HepG2 (cell line): ENCODE data around the gene PDLIM4. TPM values are rescaled to one million over a fixed set of nuclear protein-coding genes. Genes with fewer than 3 reads are reported as not detected.
A peak's percentile ranks its signal among the peaks of the same experiment; 100 is the strongest.

ENCODE experiments used
- ATAC-seq: fragments of 200-7000 bp; cut with Tn5 transposase; 3 replicates; pipeline ENCODE4 v1.9.1; 2020; ENCODE audit warnings: mild to moderate bottlenecking, moderate library complexity
- BruUV-seq: library from RNA; stranded (reverse); fragments of 400-500 nt; replicated peaks from 2 replicates; lab custom pipeline; 2021; lab: Mats Ljungman, UMichigan
- CTCF ChIA-PET: fragments of 300-600 bp; formaldehyde crosslinking; extraction: SDS; loops from one replicate; lab custom pipeline; 2021; ENCODE audit warnings: low total read pairs, inconsistent platforms, low intra/inter-chr PET ratio; lab: Yijun Ruan, JAX
- POLR2A ChIA-PET: fragments of 350-600 bp; sonication (Branson Sonifier 250); formaldehyde crosslinking; loops from one replicate; lab custom pipeline; 2020; ENCODE audit warnings: antibody characterized with exemption, inconsistent platforms; lab: Yijun Ruan, JAX
- DNase-seq: peaks from one replicate; pipeline ENCODE4 v3.0.0-alpha.2; 2015; ENCODE audit warnings: low spot score
- FAIRE-seq: peaks from 3 replicates; lab custom pipeline; 2011; peaks lifted over from hg19 to GRCh38; lab: Jason Lieb, UNC
- H2AFZ ChIP-seq: one replicate; pipeline ENCODE4 v1.6.1; 2011; ENCODE audit warnings: low read length, inconsistent platforms
- H3K27ac ChIP-seq: fragments of 300-600 bp; 3 replicates; pipeline ENCODE4 v1.8.0; 2011; ENCODE audit warnings: mixed run types, mild to moderate bottlenecking, mixed read lengths, low read length, inconsistent platforms; ENCODE audit not compliant: insufficient read depth; ENCODE audit errors: extremely low read length
- H3K27me3 ChIP-seq, 2 experiments: fragments of 200-600 bp in 1 of 2; 2 replicates in 1 of 2; 3 replicates in 1 of 2; pipeline versions ENCODE4 v1.6.0 to v1.8.0; 2011; ENCODE audit warnings: low read length in 2 of 2, mild to moderate bottlenecking in 2 of 2, moderate library complexity in 2 of 2, inconsistent platforms in 1 of 2; ENCODE audit not compliant: insufficient read depth in 2 of 2, control insufficient read depth in 1 of 2
- H3K36me3 ChIP-seq, 2 experiments: fragments of 200-600 bp in 1 of 2; replicated peaks in 1 of 2; 2 replicates in 1 of 2; 3 replicates in 1 of 2; pipeline versions ENCODE4 v1.5.1 to v1.8.0; 2011; ENCODE audit warnings: low read length in 2 of 2, inconsistent platforms in 1 of 2; ENCODE audit not compliant: insufficient read depth in 2 of 2, control insufficient read depth in 1 of 2
- H3K4me1 ChIP-seq: 2 replicates; pipeline ENCODE4 v1.5.1; 2012; ENCODE audit warnings: low read length, inconsistent platforms; ENCODE audit not compliant: insufficient read depth
- H3K4me2 ChIP-seq: 2 replicates; pipeline ENCODE4 v1.6.0; 2011; ENCODE audit warnings: low read depth, low read length, inconsistent platforms
- H3K4me3 ChIP-seq, 3 experiments: fragments of 200-600 bp in 1 of 3; sonication (generic), shearing (Covaris generic) in 1 of 3; replicated peaks in 1 of 3; 2 replicates each; pipeline ENCODE4 v1.5.1; 2011 to 2016; ENCODE audit warnings: low read length in 3 of 3, inconsistent platforms in 2 of 3, low read depth in 2 of 3, mild to moderate bottlenecking in 2 of 3, control low read depth in 1 of 3, mixed read lengths in 1 of 3; ENCODE audit not compliant: insufficient read depth in 1 of 3
- H3K79me2 ChIP-seq: one replicate; pipeline ENCODE4 v1.6.1; 2011; ENCODE audit warnings: low read length, inconsistent platforms; ENCODE audit not compliant: insufficient read depth
- H3K9ac ChIP-seq: 2 replicates; pipeline ENCODE4 v1.6.0; 2011; ENCODE audit warnings: mild to moderate bottlenecking, low read depth, low read length, inconsistent platforms; ENCODE audit not compliant: insufficient read depth
- H3K9me3 ChIP-seq: 2 replicates; pipeline ENCODE4 v1.5.1; 2012; ENCODE audit warnings: mild to moderate bottlenecking, low read length
- H4K20me1 ChIP-seq: 2 replicates; pipeline ENCODE4 v1.6.0; 2011; ENCODE audit warnings: inconsistent platforms, mild to moderate bottlenecking, low read length, moderate library complexity; ENCODE audit not compliant: insufficient read depth
- CCAR2 ChIP-seq: fragments of 200-400 bp; formaldehyde crosslinking; optimal IDR thresholded peaks from 2 replicates; pipeline ENCODE3; 2018; ENCODE audit warnings: low read depth, mild to moderate bottlenecking, low read length, moderate library complexity
- CEBPG ChIP-seq: IDR thresholded peaks from 2 replicates; pipeline ENCODE4 v1.6.1; 2016
- FOSL2 ChIP-seq: sonication (generic); formaldehyde crosslinking; IDR thresholded peaks from 2 replicates; pipeline ENCODE4 v1.4.0; 2020; ENCODE audit warnings: missing genetic modification reagents
- JUND ChIP-seq: sonication (generic); formaldehyde crosslinking; IDR thresholded peaks from 2 replicates; pipeline ENCODE4 v1.8.0; 2022; ENCODE audit warnings: mild to moderate bottlenecking, missing genetic modification reagents
- RFX1 ChIP-seq: fragments of 450-650 bp; IDR thresholded peaks from 2 replicates; pipeline ENCODE4 v1.6.1; 2017
- SAP130 ChIP-seq: IDR thresholded peaks from 2 replicates; pipeline ENCODE4 v1.6.1; 2016; ENCODE audit warnings: low read depth
- SP4 ChIP-seq: sonication (generic); formaldehyde crosslinking; IDR thresholded peaks from 2 replicates; pipeline ENCODE4 v1.8.1; 2023; ENCODE audit warnings: mild to moderate bottlenecking, missing genetic modification reagents
- ZBTB7B ChIP-seq: sonication (generic); formaldehyde crosslinking; IDR thresholded peaks from 2 replicates; pipeline ENCODE4 v1.4.0; 2020; ENCODE audit warnings: missing genetic modification reagents
- ZNF430 ChIP-seq: sonication (generic); formaldehyde crosslinking; IDR thresholded peaks from 2 replicates; pipeline ENCODE4 v1.9.0; 2021; ENCODE audit warnings: mild to moderate bottlenecking, missing genetic modification reagents
- ZNF737 ChIP-seq: sonication (generic); formaldehyde crosslinking; IDR thresholded peaks from 2 replicates; pipeline ENCODE4 v1.5.0; 2020; ENCODE audit warnings: missing genetic modification reagents, mild to moderate bottlenecking, borderline replicate concordance
- ZNF772 ChIP-seq: sonication (generic); formaldehyde crosslinking; IDR thresholded peaks from 2 replicates; pipeline ENCODE4 v1.5.0; 2020; ENCODE audit warnings: mild to moderate bottlenecking, missing genetic modification reagents
- ZNF777 ChIP-seq: sonication (generic); formaldehyde crosslinking; IDR thresholded peaks from 2 replicates; pipeline ENCODE4 v1.4.0; 2020; ENCODE audit warnings: missing genetic modification reagents
- ZNF788 ChIP-seq: sonication (generic); formaldehyde crosslinking; IDR thresholded peaks from 2 replicates; pipeline ENCODE4 v1.5.0; 2020; ENCODE audit warnings: mild to moderate bottlenecking, missing genetic modification reagents, borderline replicate concordance
- WGBS: methylation state at CpG from one replicate; pipeline ENCODE4 v1.1.6; 2017; ENCODE audit warnings: low lambda C conversion rate; 5-methylcytosine and 5-hydroxymethylcytosine counted together
- in situ Hi-C: cut with HindIII; loops from 2 replicates; pipeline ENCODE4 v1.10.0; 2017; ENCODE audit warnings: low pct_unique_long_range_greater_than_20kb; ENCODE audit not compliant: extremely low pct_ligation_motif_present
- intact Hi-C: fragments of 100-400 bp; cut with micrococcal nuclease; formaldehyde crosslinking; loops from one replicate; pipeline ENCODE4 v1.10.0; 2022; ENCODE audit not compliant: unreplicated experiment
- polyA plus RNA-seq, 8 experiments: library from polyadenylated mRNA; depleted of rRNA in 3 of 8; stranded (reverse) in 7 of 8; unstranded in 1 of 8; fragments of >200 nt; fragmentation: Illumina TruSeq in 4 of 8; extraction: Trizol in 4 of 8; gene quantifications; 2 replicates each; pipeline versions ENCODE4 v1.2.1 to v1.2.3, GENCODE V29; 2011 to 2016; ENCODE audit warnings: low read depth in 4 of 8, missing spikeins in 1 of 8, mixed read lengths in 1 of 8; ENCODE audit not compliant: insufficient read depth in 1 of 8
- total RNA-seq, 5 experiments: library from RNA; depleted of rRNA; stranded (reverse); fragments of >200 nt; fragmentation: Illumina TruSeq; extraction: Trizol; gene quantifications; 2 replicates each; pipeline ENCODE4 v1.2.3, GENCODE V29; 2016; ENCODE audit warnings: low read depth in 1 of 5
- TF ChIP-seq, protein P1 (sequence below): sonication (generic); formaldehyde crosslinking; IDR thresholded peaks from 2 replicates; pipeline ENCODE4 v1.5.0; 2020; ENCODE audit warnings: missing genetic modification reagents

The PDLIM4 gene
- total and polyA plus RNA-seq, 2 of the 13 experiments (the other 11 are each of a cell fraction or from before 2014, with no cell fraction given): 1.1 to 2.3 TPM

DNA sequence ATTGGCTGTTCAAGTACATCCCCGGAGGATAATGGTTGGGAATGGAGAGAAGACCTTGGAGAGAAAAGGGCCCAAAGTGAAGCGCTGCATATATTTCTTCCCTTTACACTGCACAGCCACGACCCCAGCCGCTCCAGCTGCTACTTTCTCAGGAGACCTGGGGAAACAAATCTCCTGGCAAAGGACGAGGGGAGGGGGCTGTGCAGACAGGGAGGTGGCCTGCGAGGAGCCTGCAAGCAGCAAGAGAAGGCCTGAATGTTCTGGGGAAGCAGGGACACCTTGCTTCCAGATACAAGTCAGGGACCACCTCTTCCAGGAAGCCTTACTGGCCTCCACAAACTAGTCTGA is 739 bp upstream of the PDLIM4 start:
- TF ChIP-seq SAP130 (CRISPR knock-in tag) (no peak), ZBTB7B (no peak), ZNF430 (CRISPR knock-in tag) (no peak), ZNF788 (CRISPR knock-in tag) (no peak), SP4 (CRISPR knock-in tag) (no peak), ZNF777 (CRISPR knock-in tag) (no peak), ZNF737 (no peak), JUND (CRISPR knock-in tag) (no peak), CCAR2 (no peak), CEBPG (CRISPR knock-in tag) (no peak), FOSL2 (no peak), RFX1 (no peak), ZNF772 (CRISPR knock-in tag) (no peak)
- TF ChIP-seq, protein P1, sequence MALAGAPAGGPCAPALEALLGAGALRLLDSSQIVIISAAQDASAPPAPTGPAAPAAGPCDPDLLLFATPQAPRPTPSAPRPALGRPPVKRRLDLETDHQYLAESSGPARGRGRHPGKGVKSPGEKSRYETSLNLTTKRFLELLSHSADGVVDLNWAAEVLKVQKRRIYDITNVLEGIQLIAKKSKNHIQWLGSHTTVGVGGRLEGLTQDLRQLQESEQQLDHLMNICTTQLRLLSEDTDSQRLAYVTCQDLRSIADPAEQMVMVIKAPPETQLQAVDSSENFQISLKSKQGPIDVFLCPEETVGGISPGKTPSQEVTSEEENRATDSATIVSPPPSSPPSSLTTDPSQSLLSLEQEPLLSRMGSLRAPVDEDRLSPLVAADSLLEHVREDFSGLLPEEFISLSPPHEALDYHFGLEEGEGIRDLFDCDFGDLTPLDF (CRISPR knock-in tag): no peak
- H3K27me3 ChIP-seq: peaks cover 12 to 34% of the 10 kb centered on the region in 2 experiments
- no TSS peak for BruUV-seq
- 0 out of 2 replicates have a peak overlapping the region, but pooled peaks have one; percentile 22 for H3K9ac ChIP-seq
- POLR2A ChIA-PET: no interaction called here
- peaks cover 14% of the 10 kb centered on the region for H3K4me1 ChIP-seq
- ATAC-seq (no peak), FAIRE-seq (no peak), DNase-seq (no peak)
- H3K9me3 ChIP-seq: no peaks in the 10 kb centered on the region
- intact Hi-C loops (no loop called here), in situ Hi-C loops (no loop called here)
- peak overlapping the region in 2 of 3 experiments; percentile 58 to 81; a peak in 3 of 6 replicates for H3K4me3 ChIP-seq
- WGBS: 61% methylated on average over 6 of the region's 6 CpGs
- no peaks in the 10 kb centered on the region for H3K36me3 ChIP-seq
- no peaks in the 10 kb centered on the region for H4K20me1 ChIP-seq
- peak overlapping the region; percentile 55 for H3K4me2 ChIP-seq
- CTCF ChIA-PET: no interaction called here
- no peak overlapping the region for H3K27ac ChIP-seq
- H3K79me2 ChIP-seq: no peaks in the 10 kb centered on the region
- no peak overlapping the region for H2AFZ ChIP-seq
